Activated naive CD4-positive, alpha-beta T cell treated with Interleukin-2 at 50 U/mL for 16 hours (primary cell): ENCODE measurements around the gene PHF2.

Source experiments
- DNase-seq: peaks from one replicate; pipeline ENCODE4 v3.0.0-alpha.2; 2020

Gene PHF2

DNA sequence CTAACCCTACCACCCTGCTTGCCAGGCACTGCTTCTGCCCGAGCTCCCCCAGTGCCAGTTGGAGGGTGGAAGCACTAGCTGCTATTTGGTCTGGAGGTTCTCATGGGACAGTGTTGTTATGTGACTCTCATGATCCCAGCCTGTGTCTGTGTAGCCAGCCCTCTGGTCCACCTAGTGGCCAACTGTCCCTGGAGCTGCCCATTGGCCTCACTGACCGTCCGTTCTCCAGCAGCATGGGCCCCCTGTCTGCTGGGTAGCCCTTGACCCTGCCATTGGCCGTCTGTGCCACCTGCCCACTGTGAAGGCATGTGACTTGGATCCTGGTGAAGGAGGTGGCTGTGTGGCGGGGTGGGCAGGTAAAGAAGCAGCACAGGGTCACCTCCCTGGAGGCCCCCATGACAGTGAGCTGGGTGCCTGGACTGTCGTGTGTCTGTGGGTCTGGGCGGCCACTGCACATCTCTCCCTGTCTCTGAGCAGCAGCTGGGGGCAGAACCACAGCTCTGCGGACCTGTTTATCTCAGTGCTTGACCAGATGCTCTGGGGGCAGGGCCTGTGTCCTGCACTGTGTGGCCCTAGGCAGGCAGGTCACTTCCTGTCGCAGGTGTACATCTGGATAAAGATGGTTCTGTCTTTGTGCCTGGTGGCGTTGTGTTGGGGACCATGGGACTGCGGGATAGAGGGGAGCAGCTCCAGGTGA is 11.4 kb downstream of the PHF2 start:
- no peak for DNase-seq

- DNase-seq, result no peak
Measured at GRCh38 chr9:93588641-93589609, 12.5 kb downstream of the PHF2 start.

DNA sequence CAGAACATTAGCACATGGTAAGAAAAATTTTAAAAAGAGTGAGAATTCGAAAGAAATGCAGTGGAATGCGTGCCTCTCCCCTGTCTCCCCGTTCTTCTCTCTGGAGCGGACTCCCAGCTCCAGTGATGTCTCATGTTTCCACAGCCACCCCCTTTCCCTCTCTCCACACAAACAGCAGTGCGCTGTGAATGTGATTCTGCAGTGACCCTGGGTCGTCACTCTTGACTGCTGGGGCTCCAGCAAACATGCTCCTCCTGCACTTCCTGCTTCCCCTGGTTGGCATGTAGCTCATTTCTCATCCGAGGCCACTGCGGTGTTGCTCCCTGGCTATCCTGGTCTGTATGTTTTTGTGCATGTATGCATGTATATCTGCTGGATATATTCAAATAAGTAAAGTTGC is 13.3 kb downstream of the PHF2 start:
- DNase-seq, result no peak

DNA sequence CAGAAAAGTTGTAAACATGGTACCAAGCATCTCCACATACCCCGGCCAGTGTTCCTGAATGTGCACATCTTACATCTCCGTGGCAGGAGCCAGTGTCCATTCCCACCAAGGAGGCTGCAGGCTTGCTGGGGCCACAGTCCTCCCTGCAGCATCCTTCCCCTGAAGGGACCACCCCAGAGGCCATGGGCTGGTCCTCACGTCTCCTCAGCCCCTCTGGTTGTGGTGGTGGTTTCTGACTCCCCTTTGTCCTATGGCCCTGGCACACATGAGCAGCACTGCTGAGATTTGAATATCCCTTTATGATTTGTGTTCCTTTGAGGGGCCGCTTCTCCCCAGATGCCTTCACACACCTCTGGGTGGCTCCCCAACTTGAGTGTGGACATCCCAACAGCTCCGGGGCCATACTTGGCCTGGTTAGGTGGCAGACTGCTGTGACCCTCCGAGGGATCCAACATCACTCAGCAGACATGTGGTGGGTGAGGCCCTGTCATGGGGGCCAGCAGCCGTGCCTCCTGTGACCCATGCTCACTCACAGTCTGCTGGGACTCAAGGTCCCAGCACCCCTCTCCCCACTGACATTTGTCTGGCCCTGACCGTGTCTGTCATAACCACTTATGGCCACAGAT is 14.3 kb downstream of the PHF2 start:
- DNase-seq, result no peak

DNA sequence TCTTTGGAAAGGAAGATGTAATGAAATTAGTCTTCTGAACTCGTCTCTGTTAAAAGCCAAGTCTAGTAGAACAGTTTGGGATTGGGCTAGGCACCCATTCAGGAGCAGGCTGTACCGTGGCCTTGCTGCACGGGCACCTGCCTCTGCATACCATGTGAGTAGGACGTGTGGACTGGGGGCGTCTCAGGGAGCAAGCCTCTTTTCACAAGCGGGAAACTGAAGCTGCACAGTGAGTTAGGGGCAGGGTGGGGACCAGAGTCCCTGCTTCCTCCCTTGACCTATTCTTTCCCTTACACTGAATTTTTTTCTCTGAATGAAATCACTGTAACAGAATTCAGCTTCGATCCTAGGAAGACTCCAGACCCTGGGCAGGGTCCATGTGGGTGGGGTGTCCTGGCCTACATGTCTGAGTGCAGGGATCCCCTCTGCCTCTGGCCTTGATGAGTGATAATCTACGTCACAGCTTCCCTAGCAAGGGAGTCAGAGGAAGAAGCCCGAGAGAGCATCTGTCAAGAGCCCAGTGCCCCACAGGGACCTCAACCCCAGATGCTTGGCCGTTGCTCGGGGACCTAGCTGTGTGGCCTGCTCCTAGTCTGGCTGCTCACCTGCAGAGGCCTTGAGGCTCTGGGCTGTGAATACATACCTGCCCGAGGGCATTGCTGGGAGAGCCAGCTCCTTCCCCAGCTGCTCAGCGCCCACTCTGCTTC is 15.1 kb downstream of the PHF2 start:
- no peak for DNase-seq

- no peak for DNase-seq
Measured at GRCh38 chr9:93592008-93592642, 15.7 kb downstream of the PHF2 start.

GRCh38 chr9:93592643-93593021 is 16.2 kb downstream of the PHF2 start:
- no peak for DNase-seq

- no peak for DNase-seq
Measured at GRCh38 chr9:93593144-93593658, 16.8 kb downstream of the PHF2 start.

GRCh38 chr9:93594041-93594756 is 17.8 kb downstream of the PHF2 start:
- DNase-seq, result no peak

DNA sequence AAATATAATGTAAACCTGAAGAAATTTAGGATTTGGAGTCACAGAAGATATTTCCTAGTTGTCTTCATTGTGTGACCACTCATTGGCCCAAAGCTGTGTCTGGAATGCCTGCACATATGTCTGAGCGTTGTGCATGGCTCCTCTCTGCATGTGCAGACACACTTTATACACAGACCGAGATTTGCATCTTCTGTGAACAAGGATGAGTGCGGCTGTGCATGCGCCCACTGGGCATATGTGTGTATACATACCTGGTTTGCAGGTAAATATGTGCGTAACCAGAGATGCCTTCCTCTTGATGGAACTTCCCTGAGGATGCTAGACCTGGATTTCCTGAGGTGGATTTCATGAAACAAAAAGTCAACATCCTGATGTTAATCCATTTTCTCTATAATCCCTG is 19.1 kb downstream of the PHF2 start:
- no peak for DNase-seq

DNA sequence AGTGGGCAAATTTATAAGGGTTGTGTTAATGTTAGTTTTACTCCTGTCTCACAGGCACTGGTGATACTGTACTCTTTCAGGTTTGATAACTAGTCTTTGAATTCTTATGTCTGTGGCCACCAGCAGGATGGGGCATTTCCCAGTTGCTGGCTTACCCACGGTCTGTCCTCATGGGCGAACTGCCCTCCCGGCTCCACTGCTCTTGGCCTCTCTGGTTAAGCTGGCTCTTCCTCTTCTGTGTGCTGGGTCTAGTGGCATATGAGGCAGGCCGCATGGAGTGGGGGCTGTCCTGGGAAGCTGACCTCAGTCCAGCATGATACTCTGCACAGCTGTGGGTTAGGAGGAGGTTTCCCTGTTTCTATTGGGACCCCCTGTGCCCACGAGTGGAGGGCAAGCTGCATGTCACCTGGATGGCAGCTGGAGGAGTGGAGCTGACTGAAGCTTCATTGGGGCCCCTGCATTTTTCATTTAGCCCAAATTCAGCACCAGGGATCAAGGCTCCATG is 19.5 kb downstream of the PHF2 start:
- DNase-seq, result no peak

GRCh38 chr9:93596399-93596798 is 20.0 kb downstream of the PHF2 start:
- no peak for DNase-seq

DNA sequence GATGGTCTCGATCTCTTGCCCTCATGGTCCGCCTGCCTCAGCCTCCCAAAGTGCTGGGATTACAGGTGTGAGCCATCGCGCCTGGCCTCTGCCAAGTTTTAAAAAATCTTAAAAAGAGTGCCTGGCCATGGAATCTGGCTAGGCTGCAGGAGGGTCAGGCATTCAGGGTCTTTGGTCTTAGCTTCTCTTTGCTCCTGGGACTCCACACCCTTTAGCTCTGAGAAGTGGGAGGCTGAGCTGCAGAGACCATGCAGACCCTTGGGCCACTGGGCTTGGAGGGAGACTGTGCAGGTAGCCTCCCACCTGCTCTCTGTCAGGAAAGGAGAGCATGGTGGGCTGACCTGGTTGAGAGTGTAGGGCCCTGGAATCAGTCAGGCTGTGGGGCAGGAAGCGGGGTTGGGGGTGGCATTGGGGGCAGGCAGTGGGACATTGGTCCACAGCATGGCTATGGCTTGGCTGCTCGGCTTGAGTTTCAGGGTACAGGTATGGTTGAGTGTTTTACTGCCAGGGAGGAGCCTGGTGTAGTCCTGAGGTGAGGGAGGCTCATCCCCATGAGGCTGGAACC is 20.8 kb downstream of the PHF2 start:
- DNase-seq, result no peak

DNA sequence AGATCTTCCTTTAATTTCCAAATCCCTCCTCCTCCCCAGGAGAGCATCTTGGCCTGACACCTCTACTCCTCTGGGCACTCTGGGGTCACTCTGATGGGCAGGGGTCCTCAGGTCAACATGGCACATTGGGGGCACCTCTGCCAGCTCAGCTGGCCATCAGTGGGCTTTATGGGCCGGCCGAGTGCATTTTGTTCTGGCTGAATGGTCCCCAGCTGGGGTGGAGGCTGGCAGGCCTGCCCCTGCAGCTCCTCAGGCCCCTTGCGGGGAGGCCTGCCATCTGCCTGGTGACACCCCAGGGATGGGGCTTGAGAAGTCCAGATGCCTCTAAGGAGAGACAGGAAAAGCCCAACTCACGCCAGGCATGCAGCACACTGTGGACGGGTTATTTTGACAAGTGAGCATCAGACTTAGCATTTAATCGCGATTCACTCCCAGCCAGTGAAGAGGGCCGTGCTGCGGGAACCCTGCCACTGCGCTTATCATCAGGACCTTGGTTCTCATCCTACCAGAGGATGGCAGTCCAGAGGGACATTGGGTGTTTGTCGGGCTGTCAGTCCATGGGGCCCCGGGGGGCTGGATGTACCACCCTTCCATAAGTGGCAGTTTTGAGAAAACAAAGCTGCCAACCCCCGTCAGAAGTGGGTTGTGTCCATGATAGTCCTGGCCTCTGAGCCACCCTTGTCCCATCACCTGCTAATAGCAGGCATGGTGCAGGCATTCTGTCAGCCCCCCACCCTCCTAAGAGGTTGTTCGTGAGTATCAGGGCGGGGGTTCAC is 21.7 kb downstream of the PHF2 start:
- DNase-seq, result no peak

GRCh38 chr9:93598647-93599241 is 22.4 kb downstream of the PHF2 start:
- DNase-seq, result no peak

DNA sequence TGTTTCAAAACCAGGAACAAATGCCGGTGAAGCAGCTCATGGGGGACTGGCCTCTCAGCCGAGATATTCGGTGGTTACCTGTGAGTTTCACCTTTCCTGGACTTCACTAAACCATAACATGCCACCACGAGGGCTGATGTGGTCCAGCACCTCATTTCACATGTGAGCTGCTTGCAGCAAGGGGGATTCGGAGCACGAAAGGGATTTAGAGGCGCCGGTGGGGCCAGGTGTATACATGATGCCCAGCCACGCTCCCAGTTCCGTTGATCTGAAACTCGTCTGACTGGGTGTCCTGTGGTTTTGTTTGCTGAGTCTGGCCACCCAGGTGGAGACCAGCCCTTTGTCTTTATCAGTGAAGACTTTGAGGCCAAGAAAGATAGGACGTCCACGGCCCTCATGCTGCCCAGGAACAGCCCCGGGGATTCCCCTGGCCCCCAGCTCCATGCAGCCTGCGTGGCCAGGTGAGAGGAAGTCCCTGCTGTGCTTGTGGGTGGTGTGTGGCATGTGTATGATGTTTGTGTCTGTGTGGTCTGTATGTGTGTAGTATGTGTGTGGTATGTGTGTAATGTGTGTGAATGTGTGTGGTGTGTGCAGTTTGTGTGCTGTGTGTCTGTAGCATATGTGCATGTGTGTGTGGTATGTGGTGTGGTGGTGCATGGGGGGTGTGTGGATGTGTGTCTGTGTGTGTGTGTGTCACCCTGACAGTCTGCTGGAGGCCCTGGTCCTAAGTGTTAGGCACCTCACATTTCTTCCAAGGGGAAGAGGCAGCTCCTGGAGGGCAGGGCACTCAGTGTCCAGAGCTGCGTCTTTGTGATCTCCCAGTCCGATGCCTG is 23.4 kb downstream of the PHF2 start:
- DNase-seq, result no peak

- DNase-seq, result no peak
Measured at GRCh38 chr9:93600504-93600903, 24.1 kb downstream of the PHF2 start.

GRCh38 chr9:93601063-93601462 is 24.7 kb downstream of the PHF2 start:
- no peak for DNase-seq

- DNase-seq, result no peak
Measured at GRCh38 chr9:93601666-93602065, 25.3 kb downstream of the PHF2 start.
